ENCODE results near the gene SCAF11.

The SCAF11 gene

GRCh38 chr12:45989287-45989686 is 1.1 kb downstream of the SCAF11 start:
- Histone ChIP-seq H3K27me3 (ENCODE audit: control insufficient read depth, insufficient read depth, low read length) (no peaks in the 10 kb centered on the region), H3K9me3 (ENCODE audit: control insufficient read depth, low read length) (no peaks in the 10 kb centered on the region), H3K4me1 (peaks cover 19% of the 10 kb centered on the region), H3K4me3 (ENCODE audit: low read depth, low read length) (peak overlapping the region; percentile 95), H3K4me2 (ENCODE audit: low read length) (peak overlapping the region; percentile 93), H3K36me3 (ENCODE audit: control insufficient read depth, insufficient read depth, low read length) (no peaks in the 10 kb centered on the region), H3K79me2 (peaks cover 42% of the 10 kb centered on the region), H2AFZ (peak overlapping the region; percentile 97), H3K9ac (peak overlapping the region; percentile 98), H3K27ac (peak overlapping the region; percentile 93)
- no peak for TF ChIP-seq CTCF (IDR thresholded peaks at IDR 0.05)

- H3K9ac ChIP-seq = no peak overlapping the region
- H3K4me3 ChIP-seq (ENCODE audit: low read depth, low read length) = peak overlapping the region; percentile 95
- no peaks in the 10 kb centered on the region for H3K36me3 ChIP-seq (ENCODE audit: control insufficient read depth, insufficient read depth, low read length)
- H3K9me3 ChIP-seq (ENCODE audit: control insufficient read depth, low read length) = no peaks in the 10 kb centered on the region
- no peak for TF ChIP-seq CTCF (IDR thresholded peaks at IDR 0.05)
- H3K27ac ChIP-seq = no peak overlapping the region
- H3K79me2 ChIP-seq = peaks cover 47% of the 10 kb centered on the region
- H3K4me1 ChIP-seq = peaks cover 19% of the 10 kb centered on the region
- peak overlapping the region; percentile 29 for H3K4me2 ChIP-seq (ENCODE audit: low read length)
- no peaks in the 10 kb centered on the region for H3K27me3 ChIP-seq (ENCODE audit: control insufficient read depth, insufficient read depth, low read length)
- H2AFZ ChIP-seq = no peak overlapping the region
These were observed 2.1 kb downstream of the SCAF11 start for GRCh38 chr12:45988264-45988663.

GRCh38 chr12:45987340-45987727 is 3.0 kb downstream of the SCAF11 start:
- Histone ChIP-seq H3K27ac (no peak overlapping the region), H3K36me3 (ENCODE audit: control insufficient read depth, insufficient read depth, low read length) (no peaks in the 10 kb centered on the region), H3K4me3 (ENCODE audit: low read depth, low read length) (no peak overlapping the region)

GRCh38 chr12:45986641-45987339 is 3.6 kb downstream of the SCAF11 start:
- Histone ChIP-seq H2AFZ (no peak overlapping the region), H3K27ac (no peak overlapping the region), H3K4me3 (ENCODE audit: low read depth, low read length) (no peak overlapping the region), H3K4me2 (ENCODE audit: low read length) (peak overlapping the region; percentile 29), H3K9me3 (ENCODE audit: control insufficient read depth, low read length) (no peaks in the 10 kb centered on the region), H3K27me3 (ENCODE audit: control insufficient read depth, insufficient read depth, low read length) (no peaks in the 10 kb centered on the region), H3K36me3 (ENCODE audit: control insufficient read depth, insufficient read depth, low read length) (no peaks in the 10 kb centered on the region), H3K9ac (no peak overlapping the region), H3K79me2 (peaks cover 62% of the 10 kb centered on the region), H3K4me1 (peaks cover 19% of the 10 kb centered on the region)
- TF ChIP-seq CTCF (IDR thresholded peaks at IDR 0.05) = no peak

More at GRCh38 chr12:45987340-45987727, 3.0 kb downstream of the SCAF11 start:
- peaks cover 57% of the 10 kb centered on the region for H3K79me2 ChIP-seq
- H3K9me3 ChIP-seq (ENCODE audit: control insufficient read depth, low read length) = no peaks in the 10 kb centered on the region
- H2AFZ ChIP-seq = no peak overlapping the region
- H3K9ac ChIP-seq = no peak overlapping the region
- TF ChIP-seq CTCF (IDR thresholded peaks at IDR 0.05) = no peak
- no peaks in the 10 kb centered on the region for H3K27me3 ChIP-seq (ENCODE audit: control insufficient read depth, insufficient read depth, low read length)
- peaks cover 19% of the 10 kb centered on the region for H3K4me1 ChIP-seq
- H3K4me2 ChIP-seq (ENCODE audit: low read length) = peak overlapping the region; percentile 29

Data from parathyroid adenoma (tissue), 2 donors.